Measurements from ENCODE around the gene ACKR2.

DNA sequence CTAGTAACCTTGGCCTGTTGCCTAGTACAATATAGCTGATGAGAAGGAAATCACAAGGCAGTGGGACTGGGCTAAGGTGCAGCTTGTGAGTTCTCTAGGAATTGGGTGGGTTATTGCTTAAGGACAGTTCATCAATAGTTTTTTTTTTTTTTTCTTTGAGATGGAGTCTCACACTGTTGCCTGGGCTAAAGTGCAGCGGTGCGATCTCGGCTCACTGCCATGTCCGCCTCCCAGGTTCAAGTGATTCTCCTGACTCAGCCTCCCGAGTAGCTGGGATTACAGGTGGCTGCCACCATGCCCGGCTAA is 11.5 kb downstream of the ACKR2 start:
- TF ChIP-seq, protein P1, sequence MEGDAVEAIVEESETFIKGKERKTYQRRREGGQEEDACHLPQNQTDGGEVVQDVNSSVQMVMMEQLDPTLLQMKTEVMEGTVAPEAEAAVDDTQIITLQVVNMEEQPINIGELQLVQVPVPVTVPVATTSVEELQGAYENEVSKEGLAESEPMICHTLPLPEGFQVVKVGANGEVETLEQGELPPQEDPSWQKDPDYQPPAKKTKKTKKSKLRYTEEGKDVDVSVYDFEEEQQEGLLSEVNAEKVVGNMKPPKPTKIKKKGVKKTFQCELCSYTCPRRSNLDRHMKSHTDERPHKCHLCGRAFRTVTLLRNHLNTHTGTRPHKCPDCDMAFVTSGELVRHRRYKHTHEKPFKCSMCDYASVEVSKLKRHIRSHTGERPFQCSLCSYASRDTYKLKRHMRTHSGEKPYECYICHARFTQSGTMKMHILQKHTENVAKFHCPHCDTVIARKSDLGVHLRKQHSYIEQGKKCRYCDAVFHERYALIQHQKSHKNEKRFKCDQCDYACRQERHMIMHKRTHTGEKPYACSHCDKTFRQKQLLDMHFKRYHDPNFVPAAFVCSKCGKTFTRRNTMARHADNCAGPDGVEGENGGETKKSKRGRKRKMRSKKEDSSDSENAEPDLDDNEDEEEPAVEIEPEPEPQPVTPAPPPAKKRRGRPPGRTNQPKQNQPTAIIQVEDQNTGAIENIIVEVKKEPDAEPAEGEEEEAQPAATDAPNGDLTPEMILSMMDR (IDR thresholded peaks at IDR 0.05) = no peak
- no peak for TF ChIP-seq EP300 (IDR thresholded peaks at IDR 0.05)

Data from suprapubic skin (tissue), 3 donors.